ENCODE data around the gene KIT.

The KIT gene

DNA sequence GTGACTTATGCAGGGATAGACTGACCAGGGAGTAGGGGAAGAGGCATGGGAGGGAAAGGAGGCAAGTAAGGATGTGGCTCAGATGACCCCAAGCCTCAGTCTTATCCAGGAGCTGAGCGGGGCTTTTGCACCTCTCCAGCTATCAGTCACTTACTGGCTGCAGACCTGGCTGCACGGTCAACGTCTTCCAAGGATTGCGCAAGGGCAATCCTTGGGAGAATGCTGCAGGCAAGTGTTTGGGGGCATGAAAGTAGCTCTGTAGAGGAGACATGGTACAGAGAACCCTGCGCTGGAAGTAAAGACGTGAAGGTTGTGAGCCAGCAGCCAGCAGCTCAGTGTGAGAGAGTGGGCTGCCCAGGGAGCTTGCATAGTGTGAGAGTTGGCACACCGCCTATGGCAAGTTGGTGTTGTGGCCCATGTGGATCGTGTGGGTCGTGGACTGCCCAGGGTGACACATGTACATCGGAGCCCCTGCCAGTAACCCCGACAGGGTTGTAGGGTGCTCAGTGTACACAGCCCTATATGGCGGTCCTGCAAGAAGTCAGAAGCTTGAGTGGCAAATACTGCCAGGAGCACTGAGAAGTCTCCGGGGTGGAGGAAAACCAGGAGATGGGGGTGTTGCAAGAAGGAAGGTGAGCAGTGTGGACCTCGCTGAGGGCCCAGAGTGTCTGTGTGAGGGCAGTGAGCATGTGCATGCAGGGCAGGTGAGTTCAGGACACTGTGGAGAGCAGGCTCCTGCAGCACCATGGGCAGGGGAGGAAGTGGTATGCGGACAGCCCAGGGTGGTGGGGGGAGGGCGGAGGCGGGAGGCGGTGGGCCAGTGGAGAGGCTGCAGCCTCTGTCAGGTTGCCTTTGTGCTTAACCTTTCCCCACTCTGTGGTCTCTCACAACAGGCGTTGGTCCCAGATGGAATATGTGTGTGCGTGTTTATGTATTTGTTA, 50.9 kb downstream of the KIT start:
- DNase-seq, result no peak

DNA sequence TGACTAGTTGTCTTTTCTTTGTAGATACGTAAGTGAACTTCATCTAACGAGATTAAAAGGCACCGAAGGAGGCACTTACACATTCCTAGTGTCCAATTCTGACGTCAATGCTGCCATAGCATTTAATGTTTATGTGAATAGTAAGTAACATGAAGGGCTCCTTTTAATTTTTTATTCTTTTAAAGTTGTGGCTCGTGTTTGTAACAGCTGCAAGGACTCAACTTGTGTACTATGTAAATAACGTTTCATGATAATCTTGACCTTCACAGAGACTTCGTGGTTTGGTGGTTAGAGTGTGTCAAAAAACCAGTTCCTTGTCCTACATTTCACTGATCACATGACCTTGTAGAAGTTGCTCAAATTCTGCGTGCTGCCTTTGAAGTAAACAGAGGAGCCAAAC, 51.6 kb downstream of the KIT start:
- DNase-seq, result peak; percentile 54

DNA sequence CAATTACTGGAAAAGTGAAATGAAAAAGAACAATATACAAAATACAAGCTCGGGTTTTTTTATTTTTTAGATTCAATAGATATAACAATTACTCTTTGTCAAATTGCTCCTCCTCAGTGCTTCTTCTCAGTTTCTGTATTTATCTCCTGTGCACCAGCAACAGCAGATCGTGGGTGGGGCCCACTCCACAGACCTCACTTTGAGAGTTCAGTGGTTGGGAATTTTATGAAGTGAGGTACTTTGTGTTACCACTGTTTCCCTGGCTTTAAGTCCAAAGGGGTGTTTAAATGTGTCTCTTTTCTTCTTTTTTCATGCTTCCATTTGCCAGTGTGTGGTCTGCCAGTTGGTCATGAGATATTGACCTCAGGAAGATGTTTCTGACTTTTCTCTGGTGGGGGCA, 54.4 kb downstream of the KIT start:
- peak; percentile 82 for DNase-seq

DNA sequence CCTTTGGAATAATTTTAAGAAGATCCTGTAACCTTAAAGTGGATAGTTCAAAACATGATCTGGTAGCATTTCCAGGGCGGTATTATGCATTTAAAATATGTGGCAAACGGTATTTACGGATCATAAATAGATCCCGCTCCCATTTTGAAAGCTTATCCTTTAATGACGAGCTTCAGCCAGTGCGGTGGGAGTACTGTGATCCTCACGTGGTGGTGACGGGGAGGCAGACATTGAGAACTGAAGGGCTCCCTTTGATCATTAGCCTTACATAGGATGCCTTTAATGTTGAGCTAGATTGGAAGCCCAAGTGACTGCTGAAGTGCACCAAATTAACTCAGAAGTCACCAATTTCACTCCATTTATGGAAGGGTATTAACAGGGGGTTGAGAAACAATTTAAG, 56.9 kb downstream of the KIT start:
- DNase-seq, result no peak

DNA sequence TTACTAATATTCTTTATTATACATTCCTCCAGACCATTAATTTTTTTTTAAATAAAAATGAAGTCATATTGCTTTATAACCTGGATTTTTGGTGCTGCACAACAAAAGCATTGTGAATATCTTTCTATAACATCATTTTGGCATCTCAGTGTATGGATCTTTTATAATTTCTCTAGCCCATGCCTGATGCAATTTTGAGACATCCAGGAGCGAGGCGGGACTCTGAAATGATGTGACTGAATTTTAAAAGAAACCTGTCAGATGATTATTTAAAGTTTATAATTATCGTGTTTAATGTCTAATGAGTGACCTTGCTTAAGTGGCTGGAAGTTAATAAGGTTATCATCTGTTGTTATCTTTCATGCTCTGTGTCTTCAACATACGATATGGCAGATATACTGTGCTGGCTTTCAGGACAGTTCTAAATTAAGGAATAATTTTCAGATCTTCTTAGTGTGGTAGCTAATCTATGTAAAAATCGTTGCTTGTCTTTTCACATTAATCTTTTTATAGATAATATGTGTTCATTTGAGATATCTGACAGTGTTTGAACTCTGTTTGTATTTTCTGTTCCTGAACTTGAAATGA, 58.8 kb downstream of the KIT start:
- DNase-seq, result no peak

DNA sequence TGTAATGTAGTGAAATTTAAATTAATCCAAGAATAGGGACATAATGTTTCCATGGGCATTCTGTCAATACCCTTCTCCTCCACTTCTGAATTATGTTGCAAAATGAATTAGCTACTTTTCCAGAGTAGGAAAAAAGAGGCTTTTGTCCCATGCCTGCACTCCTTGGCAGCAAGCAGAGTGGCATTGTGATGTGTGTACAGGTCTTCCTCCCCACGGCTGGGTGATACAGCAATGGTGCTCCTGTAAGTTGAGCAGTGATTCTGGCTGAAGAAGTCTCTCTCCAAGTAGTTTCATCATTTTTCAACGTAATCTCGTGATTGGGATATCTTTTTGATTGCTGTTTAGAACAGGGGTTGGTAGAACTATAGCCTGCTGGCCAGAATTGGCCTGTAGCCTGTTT, 59.9 kb downstream of the KIT start:
- no peak for DNase-seq

DNA sequence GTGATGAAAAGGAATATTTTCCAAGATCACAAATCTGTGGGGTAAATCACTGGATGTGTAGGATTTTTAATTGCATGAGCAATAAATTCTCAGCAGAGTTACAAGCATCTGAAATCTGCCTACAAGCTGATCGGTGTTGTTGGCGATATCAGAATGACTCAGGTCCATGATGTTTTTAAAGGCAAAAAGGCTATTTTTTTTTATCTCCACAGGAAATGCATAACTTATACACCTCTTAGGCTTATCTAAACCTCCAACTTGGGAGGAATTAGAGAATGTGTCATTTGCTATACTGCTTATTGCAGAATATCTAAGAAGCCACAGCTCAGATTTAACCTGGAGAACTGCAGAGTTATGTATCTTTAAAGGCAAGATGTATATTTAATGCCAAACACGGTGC, 61.6 kb downstream of the KIT start:
- DNase-seq, result peak; percentile 36

DNA sequence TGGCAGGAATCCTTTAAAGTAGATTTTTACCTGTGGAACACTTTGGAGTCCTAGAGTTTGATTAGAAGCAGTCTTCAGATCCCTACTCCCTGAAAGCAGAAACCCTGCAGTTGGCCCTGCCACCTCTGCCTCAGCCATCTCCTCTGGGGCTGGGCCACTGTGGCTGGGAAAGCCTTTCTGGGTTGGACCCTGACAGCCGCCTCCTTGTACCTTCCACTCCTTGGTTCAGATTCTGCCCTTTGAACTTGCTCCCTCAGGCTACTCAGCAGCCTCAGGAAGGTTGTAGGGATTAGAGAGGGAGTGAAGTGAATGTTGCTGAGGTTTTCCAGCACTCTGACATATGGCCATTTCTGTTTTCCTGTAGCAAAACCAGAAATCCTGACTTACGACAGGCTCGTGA, 65.5 kb downstream of the KIT start:
- no peak for DNase-seq

DNA sequence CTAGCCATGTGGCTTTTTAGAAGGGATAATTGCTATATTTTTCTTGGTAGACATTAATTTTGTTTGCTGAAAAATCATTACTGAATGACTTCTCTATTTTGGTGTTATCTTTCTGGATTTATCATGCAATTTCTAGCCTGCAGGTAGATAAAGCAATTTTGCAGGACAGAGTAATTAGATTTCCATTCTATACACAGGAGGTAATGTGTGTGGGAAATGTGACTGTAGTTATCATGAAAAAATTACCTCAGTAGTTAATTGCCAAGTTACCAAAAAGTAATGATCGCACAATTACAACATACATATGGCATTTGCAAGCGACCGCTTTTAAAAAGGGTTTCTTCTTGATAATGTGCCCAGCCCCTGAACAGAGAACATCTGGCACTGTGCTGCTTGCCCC, 66.1 kb downstream of the KIT start:
- DNase-seq, result no peak

DNA sequence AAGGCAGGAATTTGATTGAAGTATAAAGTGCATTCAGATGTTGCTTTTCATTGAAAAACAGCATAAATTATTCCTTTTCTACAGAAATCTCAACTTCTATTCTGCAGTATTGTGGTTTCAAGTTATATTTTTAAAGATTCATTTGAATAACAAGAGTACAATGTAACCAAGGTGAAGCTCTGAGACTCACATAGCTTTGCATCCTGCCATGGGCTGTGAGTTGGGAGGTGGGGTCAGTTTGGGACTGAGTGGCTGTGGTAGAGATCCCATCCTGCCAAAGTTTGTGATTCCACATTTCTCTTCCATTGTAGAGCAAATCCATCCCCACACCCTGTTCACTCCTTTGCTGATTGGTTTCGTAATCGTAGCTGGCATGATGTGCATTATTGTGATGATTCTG, 69.2 kb downstream of the KIT start:
- no peak for DNase-seq

DNA sequence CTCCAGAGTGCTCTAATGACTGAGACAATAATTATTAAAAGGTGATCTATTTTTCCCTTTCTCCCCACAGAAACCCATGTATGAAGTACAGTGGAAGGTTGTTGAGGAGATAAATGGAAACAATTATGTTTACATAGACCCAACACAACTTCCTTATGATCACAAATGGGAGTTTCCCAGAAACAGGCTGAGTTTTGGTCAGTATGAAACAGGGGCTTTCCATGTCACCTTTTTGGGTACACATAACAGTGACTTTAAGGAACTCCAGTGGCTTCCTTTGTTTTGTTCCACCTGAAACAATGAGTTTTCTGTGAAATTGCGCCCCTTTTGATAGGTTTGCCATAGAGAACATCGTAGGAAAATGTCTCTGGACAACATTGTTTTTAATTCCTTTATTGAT, 69.6 kb downstream of the KIT start:
- DNase-seq, result no peak

DNA sequence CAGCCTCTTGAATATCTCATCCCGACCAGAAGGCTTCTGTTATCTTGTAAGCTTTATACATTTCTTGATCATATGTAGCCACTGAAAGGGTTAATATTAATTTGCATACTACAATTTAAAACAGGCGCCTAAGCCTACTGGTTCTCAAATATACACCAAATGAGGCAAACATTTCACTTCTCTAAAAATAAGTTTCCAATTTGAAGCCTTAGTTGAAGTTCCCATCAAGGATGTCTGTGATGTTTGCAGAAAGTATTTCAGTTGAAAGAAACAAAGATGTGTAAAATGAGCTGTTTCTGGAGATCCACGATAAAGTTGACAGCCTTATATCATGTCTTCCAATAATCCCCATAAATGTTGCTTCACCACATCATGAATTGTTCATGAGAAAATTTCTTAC, 70.6 kb downstream of the KIT start:
- DNase-seq, result no peak

DNA sequence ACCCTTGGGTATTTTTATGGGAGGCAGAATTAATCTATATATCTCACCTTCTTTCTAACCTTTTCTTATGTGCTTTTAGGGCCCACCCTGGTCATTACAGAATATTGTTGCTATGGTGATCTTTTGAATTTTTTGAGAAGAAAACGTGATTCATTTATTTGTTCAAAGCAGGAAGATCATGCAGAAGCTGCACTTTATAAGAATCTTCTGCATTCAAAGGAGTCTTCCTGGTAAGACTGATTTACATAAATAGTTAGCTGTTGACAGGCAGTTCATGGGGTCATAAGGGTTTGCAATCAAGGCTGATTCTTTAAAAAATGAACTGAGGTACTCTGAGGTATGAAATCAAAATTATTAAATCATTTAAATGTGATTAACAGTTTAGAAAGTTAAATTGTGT, 71.5 kb downstream of the KIT start:
- no peak for DNase-seq

DNA sequence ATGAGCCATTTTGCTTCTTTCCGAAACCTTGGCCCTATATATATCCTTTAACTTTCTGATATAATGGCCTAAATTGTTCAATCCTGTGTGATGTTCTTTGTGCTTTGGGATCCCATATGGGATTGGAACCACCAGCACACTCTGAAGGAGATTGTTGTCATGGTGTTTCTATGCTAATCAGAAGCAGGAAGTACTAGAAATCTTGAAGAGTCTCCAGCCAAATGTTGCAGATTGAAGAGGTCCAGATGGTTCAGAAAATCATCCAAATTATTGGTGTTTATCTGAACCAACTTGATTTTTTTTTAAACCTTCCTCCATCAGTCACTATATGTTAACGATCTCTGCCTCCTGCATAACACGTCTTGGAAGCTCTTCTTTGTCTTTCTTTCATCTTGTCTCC, 72.8 kb downstream of the KIT start:
- no peak for DNase-seq

DNA sequence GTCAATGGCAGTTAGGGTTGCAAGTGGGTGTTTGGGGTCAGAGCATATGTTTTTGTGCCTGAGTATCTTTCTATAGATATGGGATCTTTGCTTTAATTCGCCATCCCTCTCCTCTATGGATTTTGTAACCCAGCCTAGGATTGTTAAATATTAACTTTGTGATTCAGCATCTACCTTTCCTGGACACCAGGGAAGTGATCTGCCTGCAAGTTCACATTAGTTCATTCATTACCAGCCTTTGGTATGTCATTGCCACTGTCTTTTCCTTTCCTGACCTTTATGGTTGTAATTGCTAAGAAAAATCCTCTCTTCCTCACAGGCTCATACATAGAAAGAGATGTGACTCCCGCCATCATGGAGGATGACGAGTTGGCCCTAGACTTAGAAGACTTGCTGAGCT, 73.8 kb downstream of the KIT start:
- DNase-seq, result no peak

DNA sequence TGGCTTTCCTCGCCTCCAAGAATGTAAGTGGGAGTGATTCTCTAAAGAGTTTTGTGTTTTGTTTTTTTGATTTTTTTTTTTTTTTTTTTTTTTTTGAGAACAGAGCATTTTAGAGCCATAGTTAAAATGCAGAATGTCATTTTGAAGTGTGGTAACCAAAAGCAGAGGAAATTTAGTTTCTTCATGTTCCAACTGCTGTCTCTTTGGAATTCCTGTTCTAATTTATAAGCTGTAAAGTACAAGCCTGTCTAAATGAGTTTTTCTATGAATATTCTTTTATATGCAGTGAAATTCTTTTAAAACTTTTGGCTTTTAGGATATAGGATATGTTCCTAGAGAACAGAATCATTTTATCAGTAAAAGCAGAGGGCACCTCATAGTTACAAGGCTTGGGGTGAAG, 74.2 kb downstream of the KIT start:
- DNase-seq, result no peak

DNA sequence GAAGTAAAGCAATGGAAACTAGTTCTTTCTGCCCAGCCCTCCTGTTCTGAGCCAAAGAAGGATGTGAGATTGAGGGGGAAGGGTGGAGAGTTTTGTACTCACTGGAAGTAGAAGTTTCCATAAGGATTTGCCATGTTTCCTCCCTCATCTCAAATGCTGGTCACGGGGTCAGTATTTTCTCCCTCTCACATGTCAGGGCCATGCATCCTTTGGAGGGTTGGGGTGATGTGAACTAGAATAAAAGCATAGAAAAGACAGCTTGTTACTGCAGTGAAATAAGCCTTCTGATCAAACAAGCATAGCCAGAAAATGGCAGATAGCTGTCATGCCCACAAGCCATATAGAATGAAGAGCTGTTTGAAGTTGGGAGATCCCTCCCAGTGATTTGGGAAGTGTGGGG, 79.7 kb downstream of the KIT start:
- no peak for DNase-seq

DNA sequence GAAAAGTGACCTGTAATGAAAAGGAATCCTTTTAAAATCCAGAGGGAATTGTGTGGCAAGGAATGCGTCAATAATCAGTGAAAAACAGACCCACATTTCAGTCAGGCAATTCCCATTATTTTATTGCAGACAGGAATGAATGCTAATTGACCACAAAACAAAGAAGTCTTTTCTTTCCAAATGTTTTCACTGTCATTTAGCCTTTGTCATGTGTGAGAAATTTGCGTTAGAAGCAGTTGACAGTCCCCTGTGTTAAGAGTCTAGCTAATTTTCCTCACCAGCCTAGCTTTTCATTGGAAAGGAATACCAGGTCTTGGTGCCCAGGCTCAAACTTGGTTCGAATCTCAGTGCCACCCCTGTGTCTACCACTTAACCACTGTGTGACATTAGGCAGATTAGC, 83.4 kb downstream of the KIT start:
- no peak for DNase-seq

DNA sequence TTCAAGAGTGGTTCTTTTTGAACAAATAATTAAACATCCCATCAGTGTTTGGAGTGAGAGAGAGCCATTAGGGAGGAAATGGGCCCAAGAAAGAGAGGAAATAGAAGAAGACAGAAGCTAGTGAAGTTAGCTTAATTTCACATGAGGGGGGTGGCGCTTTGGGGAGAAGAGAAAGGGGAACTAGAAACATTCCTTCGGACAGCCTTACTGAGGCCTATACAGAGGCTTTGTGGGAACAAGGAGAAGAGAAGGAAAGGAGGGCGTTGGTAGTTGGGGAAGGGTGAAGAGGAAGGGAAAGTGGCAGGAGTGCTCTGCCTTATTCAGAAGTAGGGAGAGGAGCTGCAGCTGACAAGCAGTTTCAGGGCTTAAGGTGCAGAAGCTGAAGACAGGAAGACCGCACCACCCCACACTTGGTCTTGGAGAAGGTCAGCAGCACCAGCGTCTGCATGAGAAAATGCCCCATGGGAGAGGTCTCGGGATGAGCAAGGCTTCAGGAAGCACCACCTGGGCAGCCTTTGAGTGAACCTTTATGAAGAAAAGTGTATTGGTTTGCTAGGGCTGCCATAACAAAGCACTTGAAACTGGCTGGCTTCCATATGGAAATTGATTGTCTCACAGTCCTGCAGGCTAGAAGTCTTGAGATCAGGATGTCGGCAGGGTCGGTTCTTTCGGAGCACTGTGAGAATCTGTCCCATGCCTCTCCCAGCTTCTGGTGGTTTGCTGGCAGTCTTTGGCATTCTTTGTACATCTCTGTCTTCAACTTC, 85.1 kb downstream of the KIT start:
- DNase-seq, result no peak

DNA sequence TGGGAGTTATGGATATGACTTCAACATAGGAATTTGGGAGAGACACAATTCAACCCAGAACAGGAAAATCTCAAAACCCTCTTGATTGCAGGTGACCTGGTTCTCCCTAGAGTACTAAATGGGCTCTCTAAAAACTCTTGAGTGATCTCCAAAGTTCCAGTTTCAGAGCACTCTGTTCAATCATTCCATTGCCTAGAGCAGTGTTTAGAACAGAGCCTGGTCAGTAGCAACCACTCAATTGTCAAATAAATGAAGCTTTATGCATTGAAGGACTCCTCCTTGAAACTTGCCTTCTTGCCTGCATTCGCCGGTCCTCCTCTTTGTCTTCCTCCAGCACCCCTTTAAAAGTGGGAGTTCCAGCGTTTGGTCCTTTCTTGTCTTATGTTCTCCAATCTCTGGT, 85.8 kb downstream of the KIT start:
- DNase-seq, result no peak

DNA sequence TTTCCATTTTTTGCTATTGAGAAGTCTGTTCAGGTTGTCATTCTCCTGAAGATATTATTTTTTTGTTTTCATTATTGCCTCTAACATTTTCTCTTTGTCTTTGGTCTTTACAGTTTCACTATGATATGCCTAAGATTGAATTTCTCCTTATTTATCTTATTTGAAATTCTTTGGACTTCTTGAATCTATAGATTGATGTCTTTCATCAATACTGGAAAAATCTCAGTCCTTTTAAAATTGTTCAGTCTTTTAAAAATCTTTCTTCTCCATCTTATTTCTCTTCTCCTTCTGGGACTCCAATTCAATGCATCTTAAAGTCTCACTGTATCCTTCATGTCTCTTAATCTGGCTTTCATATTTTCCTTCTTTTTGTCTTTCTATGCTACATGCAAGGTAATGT, 86.7 kb downstream of the KIT start:
- no peak for DNase-seq

DNA sequence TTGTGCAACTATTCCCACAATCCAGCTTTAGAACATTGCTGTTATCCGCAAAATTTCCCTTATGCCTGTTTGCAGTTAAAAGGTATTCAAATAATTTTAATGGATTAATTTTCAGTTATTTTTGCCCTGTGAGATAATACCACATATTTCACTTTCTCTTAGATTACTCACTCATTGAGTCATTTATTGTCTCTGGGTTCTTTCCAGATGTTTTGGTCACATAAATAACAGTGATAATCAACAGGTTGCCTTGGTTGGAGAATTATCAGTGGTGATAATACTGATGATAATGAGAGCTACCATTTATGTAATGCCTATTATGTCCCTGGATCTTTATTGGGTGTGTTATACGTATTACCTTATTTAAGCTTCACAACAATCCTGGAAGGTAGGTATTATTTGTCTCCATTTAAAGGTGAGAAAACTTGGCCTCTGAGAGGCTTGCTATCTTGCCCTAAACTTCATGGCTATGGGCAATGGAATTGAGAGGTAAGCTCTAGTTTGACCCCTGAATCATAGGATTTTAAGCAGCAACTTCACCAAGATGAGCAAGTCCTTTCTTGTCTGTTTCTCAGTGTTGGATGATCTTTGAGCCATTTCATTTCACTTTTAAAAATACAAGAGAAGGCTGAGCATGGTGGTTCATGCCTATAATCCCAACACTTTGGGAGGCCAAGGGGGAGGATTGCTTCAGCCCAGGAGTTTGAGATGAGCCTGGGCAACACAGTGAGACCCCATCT, 87.4 kb downstream of the KIT start:
- DNase-seq, result no peak

DNA sequence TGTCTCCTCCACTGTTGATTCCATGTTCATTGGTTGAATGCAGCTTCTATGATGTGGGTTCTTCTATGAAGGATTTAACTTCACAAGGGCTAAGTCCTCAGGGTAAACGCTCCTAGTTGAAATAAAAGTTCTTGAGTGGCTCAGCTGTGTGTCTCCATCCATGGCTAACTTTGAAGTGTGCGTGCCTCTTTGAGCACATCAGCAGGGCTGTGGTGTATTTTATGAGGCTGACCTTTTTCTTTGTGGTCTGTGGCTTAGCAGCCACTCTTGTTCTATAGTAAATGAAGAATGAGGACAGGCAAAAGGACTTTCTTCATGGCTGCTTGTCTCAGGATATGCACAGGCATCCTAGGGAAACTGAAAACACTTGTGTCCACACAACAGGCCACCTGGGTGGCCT, 88.5 kb downstream of the KIT start:
- no peak for DNase-seq

Data from hematopoietic multipotent progenitor cell treated with erythropoietin and hydrocortisone succinate and interleukin-3 and kit ligand, for 8 days (in vitro differentiated cells).